Effector memory CD4-positive, alpha-beta T cell (primary cell): ENCODE data around the gene CYP2D6.
"Not testable (repeated sequence)": the region's sequence is repeated elsewhere in the genome, so short reads cannot be mapped to it uniquely, and the experiment has no call there.

Experiments
- DNase-seq, 3 donors: peaks; one replicate each; pipeline ENCODE4 v3.0.0-alpha.2; 2020
- H3K27ac ChIP-seq: 2 replicates; pipeline ENCODE4 v1.7.0; 2013; ENCODE audit warnings: mild to moderate bottlenecking, low read length, moderate library complexity; ENCODE audit not compliant: insufficient read depth, poor library complexity, severe bottlenecking
- H3K27me3 ChIP-seq: replicated peaks from 2 replicates; pipeline ENCODE4 v1.7.0; 2013; ENCODE audit warnings: mild to moderate bottlenecking, low read length; ENCODE audit not compliant: insufficient read depth, control insufficient read depth, poor library complexity, severe bottlenecking
- H3K36me3 ChIP-seq: 2 replicates; pipeline ENCODE4 v1.7.0; 2013; ENCODE audit warnings: mild to moderate bottlenecking, low read length, moderate library complexity; ENCODE audit not compliant: control insufficient read depth, insufficient read depth
- H3K4me1 ChIP-seq: 2 replicates; pipeline ENCODE4 v1.7.0; 2013; ENCODE audit warnings: low read length, mild to moderate bottlenecking; ENCODE audit not compliant: control insufficient read depth, insufficient read depth, poor library complexity, severe bottlenecking
- H3K4me3 ChIP-seq: 2 replicates; pipeline ENCODE4 v1.7.0; 2013; ENCODE audit warnings: low read length, low read depth, mild to moderate bottlenecking; ENCODE audit not compliant: insufficient read depth, poor library complexity, severe bottlenecking
- H3K9me3 ChIP-seq: 2 replicates; pipeline ENCODE4 v1.7.0; 2013; ENCODE audit warnings: mild to moderate bottlenecking, low read length, moderate library complexity; ENCODE audit not compliant: control insufficient read depth

Gene CYP2D6

GRCh38 chr22:42145175-42145574 is 14.6 kb upstream of the CYP2D6 start:
- H3K27ac ChIP-seq, result no peak overlapping the region

GRCh38 chr22:42143859-42144822 is 13.5 kb upstream of the CYP2D6 start:
- H3K27ac ChIP-seq, H3K9me3 ChIP-seq, H3K4me3 ChIP-seq, H3K4me1 ChIP-seq, DNase-seq, H3K27me3 ChIP-seq, H3K36me3 ChIP-seq: not testable (repeated sequence)

More at GRCh38 chr22:42145175-42145574, 14.6 kb upstream of the CYP2D6 start:
- H3K4me3 ChIP-seq, result no peak overlapping the region
- no peak for DNase-seq
- H3K36me3 ChIP-seq, result peaks cover 6% of the 10 kb centered on the region
- H3K9me3 ChIP-seq, result no peaks in the 10 kb centered on the region
- no peaks in the 10 kb centered on the region for H3K27me3 ChIP-seq
- no peaks in the 10 kb centered on the region for H3K4me1 ChIP-seq

GRCh38 chr22:42142771-42143461 is 12.3 kb upstream of the CYP2D6 start:
- no peak overlapping the region for H3K4me3 ChIP-seq
- H3K4me1 ChIP-seq, result no peaks in the 10 kb centered on the region
- H3K36me3 ChIP-seq, result peaks cover 6% of the 10 kb centered on the region
- no peak for DNase-seq
- no peaks in the 10 kb centered on the region for H3K27me3 ChIP-seq
- H3K27ac ChIP-seq, result no peak overlapping the region
- no peaks in the 10 kb centered on the region for H3K9me3 ChIP-seq

GRCh38 chr22:42141307-42142057 is 10.9 kb upstream of the CYP2D6 start:
- not testable (repeated sequence) for H3K27ac ChIP-seq, H3K4me1 ChIP-seq

GRCh38 chr22:42140153-42140552 is 9.5 kb upstream of the CYP2D6 start:
- not testable (repeated sequence) for H3K4me1 ChIP-seq, DNase-seq

More at GRCh38 chr22:42141307-42142057, 10.9 kb upstream of the CYP2D6 start:
- not testable (repeated sequence) for H3K9me3 ChIP-seq, H3K4me3 ChIP-seq, DNase-seq, H3K36me3 ChIP-seq, H3K27me3 ChIP-seq

GRCh38 chr22:42139508-42139907 is 8.9 kb upstream of the CYP2D6 start:
- not testable (repeated sequence) for H3K27me3 ChIP-seq, H3K4me3 ChIP-seq, H3K4me1 ChIP-seq, H3K27ac ChIP-seq, H3K36me3 ChIP-seq, H3K9me3 ChIP-seq, DNase-seq

More at GRCh38 chr22:42140153-42140552, 9.5 kb upstream of the CYP2D6 start:
- H3K27me3 ChIP-seq, H3K27ac ChIP-seq, H3K36me3 ChIP-seq, H3K9me3 ChIP-seq, H3K4me3 ChIP-seq: not testable (repeated sequence)

- H3K27me3 ChIP-seq, result no peaks in the 10 kb centered on the region
- no peak overlapping the region for H3K4me3 ChIP-seq
- peaks cover 6% of the 10 kb centered on the region for H3K36me3 ChIP-seq
- H3K27ac ChIP-seq, result no peak overlapping the region
- DNase-seq, result no peak
- H3K9me3 ChIP-seq, result no peaks in the 10 kb centered on the region
- H3K4me1 ChIP-seq, result no peaks in the 10 kb centered on the region
Observed at GRCh38 chr22:42138972-42139371, 8.4 kb upstream of the CYP2D6 start.

GRCh38 chr22:42138122-42138770 is 7.6 kb upstream of the CYP2D6 start:
- H3K36me3 ChIP-seq, result peaks cover 6% of the 10 kb centered on the region
- no peaks in the 10 kb centered on the region for H3K4me1 ChIP-seq
- H3K27me3 ChIP-seq, result no peaks in the 10 kb centered on the region
- DNase-seq, result no peak
- no peak overlapping the region for H3K4me3 ChIP-seq
- no peaks in the 10 kb centered on the region for H3K9me3 ChIP-seq
- H3K27ac ChIP-seq, result no peak overlapping the region

GRCh38 chr22:42135688-42136087 is 5.1 kb upstream of the CYP2D6 start:
- H3K4me1 ChIP-seq, H3K4me3 ChIP-seq, H3K9me3 ChIP-seq, H3K36me3 ChIP-seq, H3K27me3 ChIP-seq, H3K27ac ChIP-seq, DNase-seq: not testable (repeated sequence)
